Keratinocyte (primary cell): ENCODE measurements around the gene ARHGAP6. TPM values are rescaled to one million over a fixed set of nuclear protein-coding genes. Genes with fewer than 3 reads are reported as not detected.

Experiments
- DNase-seq: peaks from one replicate; pipeline ENCODE4 v3.0.0-alpha.2; 2011; ENCODE audit warnings: low read depth, missing footprints, low spot score
- FAIRE-seq: peaks from 2 replicates; lab custom pipeline; 2011; peaks lifted over from hg19 to GRCh38; lab: Jason Lieb, UNC
- H2AFZ ChIP-seq: 2 replicates; pipeline ENCODE4 v1.6.0; 2012; ENCODE audit warnings: low read length, control low read depth, inconsistent platforms; ENCODE audit not compliant: control insufficient read depth
- H3K27ac ChIP-seq: 2 replicates; pipeline ENCODE4 v1.5.1; 2011; ENCODE audit warnings: low read length; ENCODE audit not compliant: control insufficient read depth, insufficient read depth
- H3K27me3 ChIP-seq: 3 replicates; pipeline ENCODE4 v1.6.0; 2011; ENCODE audit warnings: low read length; ENCODE audit not compliant: control insufficient read depth, insufficient read depth; ENCODE audit errors: extremely low read depth
- H3K36me3 ChIP-seq, 2 experiments: 2 replicates in 1 of 2; 3 replicates in 1 of 2; pipeline ENCODE4 v1.5.1; 2011; ENCODE audit warnings: low read length in 2 of 2, mild to moderate bottlenecking in 1 of 2; ENCODE audit not compliant: control insufficient read depth in 2 of 2, insufficient read depth in 2 of 2; ENCODE audit errors: extremely low read depth in 1 of 2
- H3K4me1 ChIP-seq: 3 replicates; pipeline ENCODE4 v1.5.1; 2011; ENCODE audit warnings: low read length; ENCODE audit not compliant: control insufficient read depth, insufficient read depth; ENCODE audit errors: extremely low read depth
- H3K4me2 ChIP-seq: 3 replicates; pipeline ENCODE4 v1.6.0; 2011; ENCODE audit warnings: low read depth, low read length; ENCODE audit not compliant: control insufficient read depth, insufficient read depth; ENCODE audit errors: extremely low read depth
- H3K4me3 ChIP-seq, 3 experiments: fragments of 200-600 bp in 1 of 3; sonication (generic) in 1 of 3; 2 replicates in 2 of 3; 3 replicates in 1 of 3; pipeline ENCODE4 v1.5.1; 2011 to 2016; ENCODE audit warnings: low read length in 3 of 3, mild to moderate bottlenecking in 3 of 3, control low read depth in 2 of 3, inconsistent platforms in 1 of 3, low read depth in 1 of 3, mixed read lengths in 1 of 3, mixed run types in 1 of 3, moderate library complexity in 1 of 3; ENCODE audit not compliant: control insufficient read depth in 2 of 3, insufficient read depth in 2 of 3; ENCODE audit errors: extremely low read depth in 1 of 3
- H3K79me2 ChIP-seq: 2 replicates; pipeline ENCODE4 v1.6.0; 2012; ENCODE audit warnings: low read length; ENCODE audit not compliant: control insufficient read depth, insufficient read depth
- H3K9ac ChIP-seq: 3 replicates; pipeline ENCODE4 v1.6.0; 2011; ENCODE audit warnings: low read length; ENCODE audit not compliant: control insufficient read depth, insufficient read depth; ENCODE audit errors: extremely low read depth
- H3K9me1 ChIP-seq: 3 replicates; pipeline ENCODE4 v1.6.0; 2011; ENCODE audit warnings: low read length; ENCODE audit not compliant: control insufficient read depth, insufficient read depth; ENCODE audit errors: extremely low read depth
- H3K9me3 ChIP-seq: 2 replicates; pipeline ENCODE4 v1.5.1; 2012; ENCODE audit warnings: low read depth, low read length; ENCODE audit not compliant: control insufficient read depth
- H4K20me1 ChIP-seq: 3 replicates; pipeline ENCODE4 v1.6.0; 2011; ENCODE audit warnings: low read length; ENCODE audit not compliant: control insufficient read depth, insufficient read depth; ENCODE audit errors: extremely low read depth
- CTCF ChIP-seq, 3 experiments: IDR thresholded peaks in 1 of 3; conservative IDR thresholded peaks in 1 of 3; optimal IDR thresholded peaks in 1 of 3; 2 replicates in 2 of 3; 3 replicates in 1 of 3; pipeline versions ENCODE3 to v1.5.1; 2011; ENCODE audit warnings: low read length in 3 of 3, mild to moderate bottlenecking in 3 of 3, moderate library complexity in 2 of 3, control low read depth in 1 of 3, inconsistent platforms in 1 of 3; ENCODE audit not compliant: insufficient read depth in 2 of 3; ENCODE audit errors: extremely low read depth in 1 of 3
- EZH2 ChIP-seq: IDR thresholded peaks from one replicate; pipeline ENCODE4 v1.6.1; 2012; ENCODE audit warnings: inconsistent platforms, mild to moderate bottlenecking, low read length, moderate library complexity
- dilution Hi-C: fragments of 300-500 bp; cut with MboI; formaldehyde crosslinking; loops from one replicate; pipeline ENCODE4 v1.7.0; 2020; ENCODE audit warnings: low sequenced_read_pairs; ENCODE audit not compliant: extremely low pct_ligation_motif_present
- polyA plus RNA-seq, 5 experiments: library from polyadenylated mRNA; depleted of rRNA in 3 of 5; stranded (reverse) in 3 of 5; stranded (forward) in 1 of 5; unstranded in 1 of 5; fragments of >200 nt; gene quantifications; 1 replicate in 1 of 5; 2 replicates in 3 of 5; 3 replicates in 1 of 5; pipeline versions ENCODE4 v1.2.1 to v1.2.3, GENCODE V29; 2011 to 2012; ENCODE audit warnings: missing spikeins in 2 of 5, low read depth in 1 of 5, low replicate concordance in 1 of 5

ARHGAP6 gene
- polyA plus RNA-seq, 1 donor (not counting 4 experiments of a cell fraction or from before 2014, with no cell fraction given): 0.01 TPM

GRCh38 chrX:11553594-11553993 lies 112.1 kb downstream of the ARHGAP6 start:
- no peak overlapping the region for H3K9ac ChIP-seq
- no peaks in the 10 kb centered on the region for H3K9me1 ChIP-seq
- H3K27ac ChIP-seq: no peak overlapping the region
- dilution Hi-C loops: no loop called here
- no peaks in the 10 kb centered on the region for H3K79me2 ChIP-seq
- H3K4me1 ChIP-seq: no peaks in the 10 kb centered on the region
- no peak overlapping the region for H3K4me2 ChIP-seq
- no peaks in the 10 kb centered on the region for H4K20me1 ChIP-seq
- FAIRE-seq: no peak
- H2AFZ ChIP-seq: no peak overlapping the region
- TF ChIP-seq EZH2 (no peak), CTCF (optimal IDR thresholded peaks at IDR 0.05 in 1 of 3, IDR thresholded peaks at IDR 0.05 in 1 of 3, conservative IDR thresholded peaks at IDR 0.05 in 1 of 3; ENCODE audit: extremely low read depth in 1 of 3, insufficient read depth in 2 of 3, low read length in 3 of 3) (no peak)
- no peaks in the 10 kb centered on the region for H3K9me3 ChIP-seq
- H3K27me3 ChIP-seq: no peaks in the 10 kb centered on the region
- no peaks in the 10 kb centered on the region for H3K36me3 ChIP-seq
- H3K4me3 ChIP-seq: no peak overlapping the region
- no peak for DNase-seq

GRCh38 chrX:11551151-11551550 lies 114.6 kb downstream of the ARHGAP6 start:
- dilution Hi-C loops: no loop called here
- Histone ChIP-seq H3K9ac (no peak overlapping the region), H3K4me3 (no peak overlapping the region), H3K79me2 (no peaks in the 10 kb centered on the region), H4K20me1 (no peaks in the 10 kb centered on the region), H2AFZ (no peak overlapping the region), H3K9me1 (no peaks in the 10 kb centered on the region), H3K27me3 (no peaks in the 10 kb centered on the region), H3K4me1 (no peaks in the 10 kb centered on the region), H3K4me2 (no peak overlapping the region), H3K9me3 (no peaks in the 10 kb centered on the region), H3K27ac (no peak overlapping the region), H3K36me3 (no peaks in the 10 kb centered on the region)
- DNase-seq (no peak), FAIRE-seq (no peak)
- no peak for TF ChIP-seq CTCF (optimal IDR thresholded peaks at IDR 0.05 in 1 of 3, IDR thresholded peaks at IDR 0.05 in 1 of 3, conservative IDR thresholded peaks at IDR 0.05 in 1 of 3; ENCODE audit: extremely low read depth in 1 of 3, insufficient read depth in 2 of 3, low read length in 3 of 3)
- no peak for TF ChIP-seq EZH2
